Adrenal gland (tissue), 12 donors: ENCODE data around the gene GPRIN2. TPM values are rescaled to one million over a fixed set of nuclear protein-coding genes. Genes with fewer than 3 reads are reported as not detected.

Experiments used
- DNase-seq, 7 donors: peaks; one replicate each; pipeline ENCODE4 v3.0.0-alpha.2; 2019 to 2020
- H3K27ac ChIP-seq, 5 donors: fragments of 200-600 bp; sonication (generic) in 4 of 5; 1 replicate in 3 of 5; 2 replicates in 2 of 5; pipeline versions ENCODE4 v1.5.1 to v1.8.0; 2016 to 2020; ENCODE audit warnings: mild to moderate bottlenecking in 1 of 5
- H3K27me3 ChIP-seq: fragments of 200-600 bp; 2 replicates; pipeline ENCODE4 v1.8.0; 2021
- H3K36me3 ChIP-seq, 2 donors: fragments of 200-600 bp; replicated peaks in 1 of 2; 1 replicate in 1 of 2; 2 replicates in 1 of 2; pipeline versions ENCODE4 v1.5.1 to v1.8.0; 2018 to 2022
- H3K4me1 ChIP-seq, 2 donors: fragments of 200-600 bp; replicated peaks in 1 of 2; 1 replicate in 1 of 2; 2 replicates in 1 of 2; pipeline versions ENCODE4 v1.5.1 to v1.8.0; 2018 to 2021
- H3K4me3 ChIP-seq, 4 donors: fragments of 200-600 bp; sonication (generic) in 3 of 4; one replicate each; pipeline ENCODE4 v1.5.1; 2016 to 2018
- H3K9me3 ChIP-seq, 3 donors: fragments of 200-600 bp; sonication (generic) in 1 of 3; replicated peaks in 1 of 3; 1 replicate in 2 of 3; 2 replicates in 1 of 3; pipeline versions ENCODE4 v1.5.1 to v1.8.0; 2016 to 2021
- POLR2A ChIP-seq, 2 donors: fragments of 450-650 bp; IDR thresholded peaks; one replicate each; pipeline ENCODE4 v1.6.1; 2017; ENCODE audit warnings: antibody characterized with exemption in 2 of 2, mild to moderate bottlenecking in 2 of 2, moderate library complexity in 1 of 2
- WGBS, 4 donors: extraction: QIAGEN DNeasy Blood & Tissue Kit in 2 of 4; methylation state at CpG; one replicate each; pipeline versions ENCODE4 v1.1.5 to v1.1.7; 2013 to 2017; 5-methylcytosine and 5-hydroxymethylcytosine counted together
- intact Hi-C, 2 donors: fragments of 100-400 bp; cut with DNase I; formaldehyde crosslinking; loops; one replicate each; pipeline versions ENCODE4 v1.14.1 to v1.15.0; 2022 to 2023
- polyA plus RNA-seq, 3 donors: library from polyadenylated mRNA; stranded (reverse); fragments of 200-250 nt in 2 of 3; fragments of 350-450 nt in 1 of 3; fragmentation: Illumina TruSeq in 1 of 3; extraction: RNeasy Lipid Tissue Mini Kit (QIAGEN cat#74804) in 1 of 3; gene quantifications; one replicate each; pipeline ENCODE4 v1.2.3, GENCODE V29; 2013 to 2014
- total RNA-seq, 9 donors: library from RNA; depleted of rRNA in 4 of 9; stranded (reverse); fragments of >200 nt in 4 of 9; fragments of 120-200 nt in 1 of 9; fragmentation: NEBNext Ultra II Directional in 1 of 9; extraction: Animal tissue kit (Norgen Biotek cat#: 25700) in 1 of 9; gene quantifications; one replicate each; pipeline versions ENCODE4 v1.1.0 to v1.2.4, GENCODE V29; 2013 to 2023
- TF ChIP-seq, protein P1 (sequence below), 6 experiments: fragments of 450-650 bp in 4 of 6; fragments of 200-600 bp in 2 of 6; sonication (generic) in 1 of 6; IDR thresholded peaks; 1 replicate in 5 of 6; 2 replicates in 1 of 6; pipeline versions ENCODE4 v1.5.1 to v1.8.0; 2016 to 2021; ENCODE audit warnings: antibody characterized with exemption in 6 of 6, mild to moderate bottlenecking in 2 of 6, moderate library complexity in 1 of 6
- donor health status: healthy with polysubstance abuse.
- donor health status: Bipolar disorder and iron deficiency.
- donor health status: DM: yes; HTN: yes; CAD: no.
- donor health status: DM: no; HTN: no; CAD: no.
- donor health status: DM: no; HTN: no; CAD: no.
- donor health status: DM: yes; HTN: yes; CAD: no.

The GPRIN2 gene
- total and polyA plus RNA-seq, 12 donors, result 0.17 to 0.56 (median 0.28) TPM; not detected in 7

DNA sequence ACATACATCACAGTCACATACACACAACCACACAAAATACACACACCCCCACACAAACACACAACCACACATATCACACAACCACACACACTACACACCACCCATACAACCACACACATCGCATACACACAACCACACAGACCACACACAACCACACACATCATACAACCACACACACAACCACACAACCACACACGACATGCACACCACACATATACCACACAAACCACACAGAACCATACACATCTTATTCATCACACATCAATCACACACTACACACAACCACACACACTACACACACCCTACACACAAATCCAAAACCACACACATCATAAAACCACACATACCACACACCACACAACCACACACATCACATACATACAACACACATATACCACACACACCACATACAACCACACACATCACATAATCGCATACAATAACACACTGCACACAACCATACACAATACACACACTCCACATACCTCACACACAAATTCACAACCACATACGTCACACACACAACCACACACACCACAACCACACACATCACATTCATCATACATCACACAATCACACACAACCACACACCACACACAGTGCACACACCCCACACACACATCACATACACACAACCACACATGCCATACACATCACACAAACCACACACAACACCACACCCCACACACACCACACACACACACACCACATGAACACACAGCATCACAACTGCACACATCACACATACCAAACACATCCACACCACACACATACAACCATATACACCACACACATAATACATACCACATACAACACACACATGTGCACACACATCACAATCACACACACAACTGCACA, 30.4 kb downstream of the GPRIN2 start:
- Histone ChIP-seq H3K27me3 (no peaks in the 10 kb centered on the region), H3K4me3 (no peak overlapping the region), H3K27ac (no peak overlapping the region), H3K9me3 (no peaks in the 10 kb centered on the region), H3K4me1 (peaks cover 16 to 17% of the 10 kb centered on the region in 2 donors), H3K36me3 (no peaks in the 10 kb centered on the region)
- intact Hi-C loops, result no loop called here
- TF ChIP-seq, protein P1, sequence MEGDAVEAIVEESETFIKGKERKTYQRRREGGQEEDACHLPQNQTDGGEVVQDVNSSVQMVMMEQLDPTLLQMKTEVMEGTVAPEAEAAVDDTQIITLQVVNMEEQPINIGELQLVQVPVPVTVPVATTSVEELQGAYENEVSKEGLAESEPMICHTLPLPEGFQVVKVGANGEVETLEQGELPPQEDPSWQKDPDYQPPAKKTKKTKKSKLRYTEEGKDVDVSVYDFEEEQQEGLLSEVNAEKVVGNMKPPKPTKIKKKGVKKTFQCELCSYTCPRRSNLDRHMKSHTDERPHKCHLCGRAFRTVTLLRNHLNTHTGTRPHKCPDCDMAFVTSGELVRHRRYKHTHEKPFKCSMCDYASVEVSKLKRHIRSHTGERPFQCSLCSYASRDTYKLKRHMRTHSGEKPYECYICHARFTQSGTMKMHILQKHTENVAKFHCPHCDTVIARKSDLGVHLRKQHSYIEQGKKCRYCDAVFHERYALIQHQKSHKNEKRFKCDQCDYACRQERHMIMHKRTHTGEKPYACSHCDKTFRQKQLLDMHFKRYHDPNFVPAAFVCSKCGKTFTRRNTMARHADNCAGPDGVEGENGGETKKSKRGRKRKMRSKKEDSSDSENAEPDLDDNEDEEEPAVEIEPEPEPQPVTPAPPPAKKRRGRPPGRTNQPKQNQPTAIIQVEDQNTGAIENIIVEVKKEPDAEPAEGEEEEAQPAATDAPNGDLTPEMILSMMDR (IDR thresholded peaks at IDR 0.05), result no peak
- no peak for TF ChIP-seq POLR2A (IDR thresholded peaks at IDR 0.05)
- DNase-seq, result peak in 3 of 7 donors; percentile 2 to 8 (median 3)
- WGBS, 4 donors, result 90 to 94% (median 92%) methylated on average over 4 of the region's 4 CpGs

DNA sequence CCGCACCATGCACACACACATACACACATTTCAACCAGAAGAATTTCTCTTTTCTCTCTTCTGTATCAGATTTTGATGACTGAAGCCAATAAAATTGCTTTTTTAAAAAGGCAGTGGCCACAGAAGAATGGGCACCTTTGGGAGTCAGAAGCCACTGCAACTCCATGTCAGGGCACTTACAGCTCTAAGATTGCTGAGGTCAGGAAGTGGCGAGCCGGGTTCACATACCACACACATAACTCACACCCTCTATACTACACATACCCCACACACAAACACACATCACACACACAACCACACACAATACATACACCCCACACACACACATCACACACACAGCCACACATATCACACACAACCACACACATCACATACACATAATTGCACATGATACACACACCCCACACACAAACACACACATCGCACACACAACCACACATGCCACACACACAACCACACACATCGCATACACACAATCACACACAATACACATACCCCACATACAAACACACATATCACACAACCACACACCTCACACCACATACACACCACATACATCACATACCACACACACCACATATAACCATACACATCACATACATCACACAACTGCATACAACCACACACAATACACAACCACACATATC, 31.2 kb downstream of the GPRIN2 start:
- TF ChIP-seq, protein P1 (IDR thresholded peaks at IDR 0.05), result no peak
- no peak for TF ChIP-seq POLR2A (IDR thresholded peaks at IDR 0.05)
- Histone ChIP-seq H3K27ac (peak overlapping the region in 2 of 5 donors; percentile 39 to 45), H3K36me3 (no peaks in the 10 kb centered on the region), H3K27me3 (no peaks in the 10 kb centered on the region), H3K9me3 (no peaks in the 10 kb centered on the region), H3K4me3 (no peak overlapping the region), H3K4me1 (peaks cover 16 to 17% of the 10 kb centered on the region in 2 donors)
- DNase-seq, result peak in 4 of 7 donors; percentile 6 to 21 (median 18)
- intact Hi-C loops, result no loop called here
- WGBS, 4 donors, result 84 to 92% (median 89%) methylated on average over 5 of the region's 5 CpGs

DNA sequence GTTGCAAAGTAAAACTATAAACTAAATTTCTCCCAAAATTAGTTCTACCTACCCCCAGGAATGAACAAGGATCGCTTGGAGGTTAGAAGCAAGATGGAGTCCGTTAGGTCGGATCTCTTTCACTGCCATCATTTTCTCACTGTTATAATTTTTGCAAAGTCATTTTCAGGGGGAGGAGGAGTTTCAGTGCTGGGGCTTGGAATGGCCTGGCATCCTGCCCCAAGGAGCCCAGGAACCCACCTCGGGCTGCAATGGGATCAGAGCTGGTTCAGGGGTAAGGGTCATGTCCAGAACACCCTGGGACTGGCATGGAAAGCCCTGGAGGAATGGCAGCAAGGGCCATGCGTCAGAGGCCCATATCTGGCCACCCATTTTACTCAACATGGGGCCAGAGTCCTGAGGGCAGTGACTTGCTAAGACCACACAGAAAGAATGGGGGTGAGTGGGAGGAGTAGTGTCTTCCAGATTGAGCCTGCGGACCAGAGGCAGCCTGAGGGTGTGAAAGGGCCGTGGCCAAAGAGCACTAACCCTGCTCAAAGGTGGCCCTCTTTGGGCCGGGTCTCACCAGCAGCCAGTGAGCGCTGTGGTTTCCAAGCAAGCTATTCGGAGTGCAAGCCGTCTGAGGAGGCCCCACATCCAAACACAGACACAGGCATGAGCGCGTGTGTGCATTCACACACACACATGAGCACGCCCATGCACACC, 31.8 kb downstream of the GPRIN2 start:
- Histone ChIP-seq H3K4me1 (peaks cover 16 to 17% of the 10 kb centered on the region in 2 donors), H3K9me3 (no peaks in the 10 kb centered on the region), H3K4me3 (no peak overlapping the region), H3K36me3 (no peaks in the 10 kb centered on the region), H3K27ac (peak overlapping the region in 3 of 5 donors; percentile 39 to 45 (median 45)), H3K27me3 (no peaks in the 10 kb centered on the region)
- 71 to 76% (median 75%) methylated on average over 14 of the region's 14 CpGs for WGBS, 4 donors
- intact Hi-C loops, result no loop called here
- peak in 1 of 2 donors; percentile 3 for TF ChIP-seq POLR2A (IDR thresholded peaks at IDR 0.05)
- TF ChIP-seq, protein P1 (IDR thresholded peaks at IDR 0.05), result no peak
- DNase-seq, result peak in 6 of 7 donors; percentile 47 to 71 (median 66)
